ENCODE results near the gene TSPEAR.
"Not testable (repeated sequence)": the region's sequence is repeated elsewhere in the genome, so short reads cannot be mapped to it uniquely, and the experiment has no call there.

The TSPEAR gene

GRCh38 chr21:44684077-44684476 lies 27.3 kb downstream of the TSPEAR start:
- DNase-seq (ENCODE audit: low read depth in 3 of 3): no peak

GRCh38 chr21:44682580-44683151 lies 28.7 kb downstream of the TSPEAR start:
- no peak for DNase-seq (ENCODE audit: low read depth in 3 of 3)

- DNase-seq (ENCODE audit: low read depth in 3 of 3): no peak
These were observed 29.4 kb downstream of the TSPEAR start, which contains the start of gene KRTAP12-1 for GRCh38 chr21:44681861-44682579. TSS of gene KRTAP12-1 (minus strand) at chr21:44682163. CDS start at chr21:44682123, 40 bp downstream.

- DNase-seq (ENCODE audit: low read depth in 3 of 3): no peak
These were observed 30.2 kb downstream of the TSPEAR start for GRCh38 chr21:44681152-44681551.

GRCh38 chr21:44677881-44678280 lies 33.5 kb downstream of the TSPEAR start:
- DNase-seq (ENCODE audit: low read depth in 3 of 3): no peak

- DNase-seq (ENCODE audit: low read depth in 3 of 3): no peak
These were observed 39.5 kb downstream of the TSPEAR start for GRCh38 chr21:44671911-44672310.

GRCh38 chr21:44670642-44671432 lies 40.5 kb downstream of the TSPEAR start:
- DNase-seq (ENCODE audit: low read depth in 3 of 3): no peak

GRCh38 chr21:44667612-44668011 lies 43.8 kb downstream of the TSPEAR start:
- no peak for DNase-seq (ENCODE audit: low read depth in 3 of 3)

- DNase-seq (ENCODE audit: low read depth in 3 of 3): no peak
These were observed 44.7 kb downstream of the TSPEAR start, which contains the start of gene KRTAP12-2 for GRCh38 chr21:44666401-44667320. TSS of gene KRTAP12-2 (minus strand) at chr21:44666927. CDS start at chr21:44666886, 41 bp downstream.

GRCh38 chr21:44664691-44665090 lies 46.7 kb downstream of the TSPEAR start:
- DNase-seq (ENCODE audit: low read depth in 3 of 3): no peak

GRCh38 chr21:44661567-44661966 lies 49.8 kb downstream of the TSPEAR start:
- DNase-seq (ENCODE audit: low read depth in 3 of 3): not testable (repeated sequence)

- no peak for DNase-seq (ENCODE audit: low read depth in 3 of 3)
These were observed 52.3 kb downstream of the TSPEAR start for GRCh38 chr21:44658913-44659595.

- no peak for DNase-seq (ENCODE audit: low read depth in 3 of 3)
These were observed 52.8 kb downstream of the TSPEAR start for GRCh38 chr21:44658541-44658910.

- DNase-seq (ENCODE audit: low read depth in 3 of 3): no peak
These were observed 53.5 kb downstream of the TSPEAR start, which contains the start of gene KRTAP12-3 for GRCh38 chr21:44657635-44658540. TSS of gene KRTAP12-3 (plus strand) at chr21:44657932. CDS start at chr21:44657980, 48 bp downstream.

GRCh38 chr21:44656868-44657267 lies 54.5 kb downstream of the TSPEAR start:
- no peak for DNase-seq (ENCODE audit: low read depth in 3 of 3)

GRCh38 chr21:44654576-44655175 lies 56.7 kb downstream of the TSPEAR start, which contains the start of gene KRTAP12-4:
TSS of gene KRTAP12-4 (minus strand) at chr21:44654659. CDS start at chr21:44654614, 45 bp downstream.
- no peak for DNase-seq (ENCODE audit: low read depth in 3 of 3)

GRCh38 chr21:44653656-44654575 lies 57.5 kb downstream of the TSPEAR start:
- no peak for DNase-seq (ENCODE audit: low read depth in 3 of 3)

GRCh38 chr21:44653123-44653522 lies 58.2 kb downstream of the TSPEAR start:
- DNase-seq (ENCODE audit: low read depth in 3 of 3): no peak
